Activated CD4-positive, alpha-beta T cell treated with anti-CD3 and anti-CD28 coated beads, Interleukin-10, Interleukin-2, amounts not matched to agents 100 ng/mL and 50 ng/mL, durations not matched to agents 16 hours and 8 hours (primary cell): Measurements from ENCODE around the gene EXD1.
"Not testable (repeated sequence)": the region's sequence is repeated elsewhere in the genome, so short reads cannot be mapped to it uniquely, and the experiment has no call there.

Source experiments
- DNase-seq: peaks from one replicate; pipeline ENCODE4 v3.0.0-alpha.2; 2020

EXD1 gene, protein sequence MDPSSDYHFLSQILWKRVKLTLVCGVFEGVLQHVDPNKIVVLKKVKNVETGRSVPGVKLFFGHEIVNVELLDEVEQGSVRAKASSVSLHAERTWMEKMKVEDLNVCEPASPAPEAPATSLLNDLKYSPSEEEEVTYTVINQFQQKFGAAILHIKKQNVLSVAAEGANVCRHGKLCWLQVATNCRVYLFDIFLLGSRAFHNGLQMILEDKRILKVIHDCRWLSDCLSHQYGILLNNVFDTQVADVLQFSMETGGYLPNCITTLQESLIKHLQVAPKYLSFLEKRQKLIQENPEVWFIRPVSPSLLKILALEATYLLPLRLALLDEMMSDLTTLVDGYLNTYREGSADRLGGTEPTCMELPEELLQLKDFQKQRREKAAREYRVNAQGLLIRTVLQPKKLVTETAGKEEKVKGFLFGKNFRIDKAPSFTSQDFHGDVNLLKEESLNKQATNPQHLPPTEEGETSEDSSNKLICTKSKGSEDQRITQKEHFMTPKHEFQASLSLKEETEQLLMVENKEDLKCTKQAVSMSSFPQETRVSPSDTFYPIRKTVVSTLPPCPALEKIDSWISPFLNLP

DNA sequence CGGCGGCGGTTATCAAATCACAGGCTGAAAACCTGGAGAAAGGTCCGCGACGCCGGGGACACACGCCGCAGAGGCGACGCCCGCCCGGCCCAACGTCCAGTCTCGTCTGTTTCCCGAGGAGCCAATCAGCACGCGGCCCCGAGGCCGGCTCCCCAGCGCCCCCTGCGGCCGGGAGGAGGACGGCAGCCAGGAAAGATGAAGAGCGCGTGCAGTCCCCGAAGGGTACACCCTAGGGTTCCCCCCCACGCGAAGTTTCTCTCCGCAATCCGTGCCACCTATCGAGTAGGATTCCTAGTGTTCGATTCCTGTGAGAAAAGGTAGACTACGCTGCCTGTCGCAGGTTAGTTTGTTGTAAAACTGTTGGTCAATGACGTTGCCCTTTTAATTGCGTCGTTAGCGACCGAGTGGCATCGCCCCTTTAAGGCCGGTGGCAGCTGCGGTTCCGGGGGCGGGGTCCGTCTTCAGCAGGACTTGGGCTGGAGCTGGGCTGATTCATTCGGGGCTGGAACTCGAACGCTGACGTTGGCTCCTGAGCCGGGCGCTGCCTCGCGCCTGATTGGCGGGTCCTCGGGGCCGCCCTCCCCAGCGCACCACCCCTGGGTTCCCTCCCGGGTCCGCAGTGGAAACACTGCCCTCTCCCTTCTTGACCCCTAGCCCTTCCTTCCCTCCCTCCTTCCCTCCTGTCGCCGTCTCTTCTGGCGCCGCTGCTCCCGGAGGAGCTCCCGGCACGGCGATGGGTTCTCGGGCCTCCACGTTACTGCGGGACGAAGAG is at the start of gene EXD1, which contains the start of gene CHP1:
EXD1 (minus strand) TSS at position 108 of the 772 bp plus-strand sequence. CDS start 4,182 bp downstream, outside the sequence.
CHP1 (plus strand) TSS at position 619 of the 772 bp plus-strand sequence; CDS start at position 734, 115 bp downstream.
- peak; percentile 98 for DNase-seq

- DNase-seq: no peak
These were observed 49.2 kb upstream of the EXD1 start for GRCh38 chr15:41279535-41280283.

DNA sequence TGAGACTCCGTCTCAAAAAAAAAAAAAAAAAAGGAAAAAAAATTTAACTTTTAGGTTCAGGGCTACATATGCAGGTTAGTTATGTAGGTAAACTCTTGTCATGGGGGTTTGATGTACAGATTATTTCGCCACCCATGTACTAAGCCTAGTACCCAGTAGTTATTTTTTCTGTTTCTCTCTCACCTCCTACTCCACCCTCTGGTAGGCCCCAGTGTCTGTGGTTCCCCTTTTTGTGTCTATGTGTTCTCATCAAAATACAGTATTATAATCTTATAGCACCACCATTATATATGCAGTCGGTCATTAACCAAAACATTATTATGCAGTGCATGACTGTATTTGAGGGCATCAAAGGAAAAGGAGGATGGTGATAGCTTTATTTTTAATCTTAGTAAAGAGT is 47.8 kb upstream of the EXD1 start:
- DNase-seq: no peak

DNA sequence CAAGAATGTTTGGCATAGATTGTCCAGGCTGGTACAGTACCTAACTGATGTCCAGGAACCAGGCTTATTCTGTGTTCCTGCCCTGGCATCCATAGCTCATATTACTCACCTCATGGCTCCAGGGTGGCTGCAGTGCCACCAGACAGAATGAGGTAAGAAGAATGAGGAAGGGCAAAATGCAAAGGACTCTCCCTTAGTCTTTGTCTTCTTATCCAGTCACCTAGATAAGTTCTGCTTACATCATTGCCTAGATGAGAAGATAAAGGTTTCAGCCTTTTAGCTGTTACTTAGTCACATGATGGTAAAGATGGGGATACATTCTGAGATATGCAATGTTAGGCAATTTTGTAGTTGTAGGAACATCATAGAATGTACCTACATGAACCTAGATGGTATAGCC is 46.3 kb upstream of the EXD1 start:
- DNase-seq: peak; percentile 9

- no peak for DNase-seq
These were observed 39.3 kb upstream of the EXD1 start for GRCh38 chr15:41269887-41270286.

DNA sequence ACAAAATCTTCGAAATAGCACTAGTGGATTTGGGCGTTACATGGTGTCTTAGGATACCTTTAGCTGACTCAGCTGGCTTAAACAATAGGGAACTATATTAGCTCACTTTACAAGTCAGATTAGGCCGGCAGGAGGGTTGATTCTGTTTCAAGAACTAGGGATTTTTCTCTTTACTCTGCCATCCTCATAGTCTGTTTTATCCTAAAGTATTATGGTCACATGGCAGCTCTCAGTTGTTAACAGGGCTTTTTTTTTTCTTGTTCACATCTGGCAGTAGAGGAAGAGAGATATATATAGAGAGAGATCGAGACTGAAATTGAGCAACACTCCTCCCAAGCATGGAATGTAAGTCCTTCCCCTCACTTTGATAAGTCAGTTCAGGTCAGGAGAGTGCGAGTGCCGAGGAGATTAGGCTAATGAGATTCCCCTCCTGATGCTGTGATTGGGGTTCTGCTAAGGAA is 33.4 kb upstream of the EXD1 start:
- DNase-seq: no peak

- DNase-seq: no peak
These were observed 32.0 kb upstream of the EXD1 start for GRCh38 chr15:41262571-41262970.

- not testable (repeated sequence) for DNase-seq
These were observed 30.4 kb upstream of the EXD1 start for GRCh38 chr15:41260924-41261323.

DNA sequence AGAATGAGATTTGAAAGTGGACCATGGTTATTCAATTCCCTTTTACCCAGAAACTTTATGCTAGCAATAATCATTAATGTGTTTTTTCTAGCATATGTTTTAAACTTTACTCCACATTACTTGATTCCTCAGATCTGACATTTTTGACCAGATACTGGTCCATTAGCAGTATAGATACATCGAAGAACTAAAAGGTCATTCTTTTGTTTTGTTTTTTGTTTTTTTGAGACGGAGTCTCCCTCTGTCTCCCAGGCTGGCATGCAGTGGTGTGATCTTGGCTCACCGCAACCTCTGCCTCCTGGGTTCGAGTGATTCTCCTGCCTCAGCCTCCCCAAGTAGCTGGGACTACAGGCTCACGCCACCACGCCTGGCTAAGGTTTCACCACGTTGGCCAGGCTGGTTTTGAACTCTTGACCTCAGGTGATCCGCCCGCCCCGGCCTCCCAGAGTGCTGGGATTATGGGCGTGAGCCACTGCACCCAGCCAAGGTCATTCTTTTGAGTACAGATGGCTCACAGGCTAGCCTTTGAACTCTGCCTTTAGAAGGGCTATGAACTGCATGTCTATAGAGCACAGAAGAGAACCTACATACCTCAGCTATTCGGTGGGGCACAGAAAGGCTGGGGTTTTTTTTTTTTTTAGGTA is 29.1 kb upstream of the EXD1 start:
- no peak for DNase-seq

- DNase-seq: no peak
These were observed 28.4 kb upstream of the EXD1 start for GRCh38 chr15:41258750-41259471.

DNA sequence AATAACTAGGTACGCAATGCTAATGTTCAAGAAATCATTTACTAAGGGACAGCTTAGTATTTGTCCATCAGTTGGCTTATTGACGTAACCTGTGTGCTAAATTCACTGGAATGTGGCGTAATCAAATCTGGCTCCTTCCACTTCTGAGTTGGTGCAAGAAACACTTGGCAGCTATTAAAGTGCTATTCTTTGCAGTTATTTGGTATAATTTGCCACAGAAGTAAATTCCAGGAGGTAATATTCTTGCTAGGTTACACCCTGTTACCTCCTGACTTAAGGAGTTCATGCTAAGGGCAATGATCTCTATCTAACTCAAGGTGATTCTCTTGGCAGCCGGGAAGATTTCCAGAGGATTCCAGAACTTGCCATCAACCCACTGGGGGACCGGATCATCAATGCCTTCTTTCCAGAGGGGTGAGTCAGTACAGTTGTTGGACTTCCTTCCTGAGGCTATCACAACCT is 26.1 kb upstream of the EXD1 start:
- DNase-seq: no peak

GRCh38 chr15:41256103-41256502 is 25.5 kb upstream of the EXD1 start:
- DNase-seq: no peak

GRCh38 chr15:41254560-41254959 is 24.0 kb upstream of the EXD1 start:
- no peak for DNase-seq

DNA sequence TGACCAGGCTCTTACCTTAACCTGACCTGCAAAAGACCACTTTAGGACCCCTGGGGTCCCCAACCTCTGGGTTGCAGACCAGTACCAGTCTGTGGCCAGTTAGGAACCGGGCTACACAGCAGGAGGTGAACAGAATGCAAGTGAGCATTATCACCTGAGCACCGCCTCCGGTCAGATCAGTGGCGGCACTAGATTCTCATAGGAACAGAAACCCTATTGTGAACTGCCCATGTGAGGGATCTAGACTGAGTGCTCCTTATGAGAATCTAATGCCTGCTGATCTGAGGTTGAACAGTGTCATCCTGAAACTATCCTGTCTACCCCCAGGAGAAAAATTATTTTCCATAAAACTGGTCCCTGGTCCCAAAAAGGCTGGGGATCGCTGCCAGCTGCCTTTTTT is 20.9 kb upstream of the EXD1 start:
- no peak for DNase-seq

- not testable (repeated sequence) for DNase-seq
These were observed 20.2 kb upstream of the EXD1 start for GRCh38 chr15:41250745-41251144.

DNA sequence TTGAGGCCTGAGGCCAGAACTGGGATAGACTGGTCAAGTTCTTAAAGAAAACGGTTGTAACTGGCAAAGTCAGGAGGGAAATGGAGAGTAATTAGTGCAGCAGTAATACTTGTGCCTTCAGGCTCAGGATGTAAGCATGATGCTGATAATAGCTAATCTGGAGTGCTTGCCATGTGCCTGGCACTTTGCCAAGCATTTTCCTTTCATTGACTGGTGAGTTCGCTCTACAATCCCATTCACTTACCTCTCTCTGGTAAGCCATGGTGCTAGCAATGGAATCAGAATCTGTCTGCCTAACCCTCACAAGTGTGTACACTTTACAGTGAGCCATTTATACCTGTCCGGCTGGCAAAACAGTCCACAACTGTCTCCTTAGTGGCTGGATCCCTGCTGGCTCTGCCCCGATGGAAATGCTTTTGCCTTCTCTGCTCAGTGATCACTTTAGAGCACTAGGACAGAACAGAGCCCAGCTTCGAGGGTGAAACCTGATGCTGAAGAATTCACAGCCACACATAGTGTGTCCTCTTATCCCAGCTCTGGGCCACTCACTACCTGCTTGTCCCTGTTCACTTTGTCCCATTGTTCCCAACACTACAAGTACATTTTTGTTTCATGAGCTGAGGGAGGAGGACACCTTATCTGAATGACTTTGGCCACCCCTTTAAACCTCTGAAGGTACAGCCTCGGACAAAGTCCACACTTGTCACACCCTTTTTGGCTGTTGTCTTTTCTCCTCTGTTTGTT is 10.8 kb upstream of the EXD1 start:
- no peak for DNase-seq

DNA sequence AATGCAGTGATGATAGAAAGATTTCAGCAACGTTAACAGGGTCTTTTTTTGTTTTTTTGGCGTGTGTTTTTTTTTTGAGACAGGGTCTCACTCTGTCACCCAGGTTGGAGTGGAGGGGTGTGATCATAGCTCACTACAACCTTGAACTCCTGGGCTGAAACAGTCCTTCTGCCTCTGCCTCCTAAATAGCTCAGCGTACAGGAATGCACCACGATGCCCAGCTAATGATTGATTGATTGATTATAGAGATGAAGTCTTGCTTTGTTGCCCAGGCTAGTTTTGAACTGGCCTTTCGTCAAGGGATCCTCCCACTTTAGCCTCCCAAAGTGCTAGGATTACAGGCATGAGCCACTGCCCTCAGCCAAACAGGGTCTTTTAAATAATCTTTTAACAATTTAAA is 7.5 kb upstream of the EXD1 start:
- DNase-seq: no peak

DNA sequence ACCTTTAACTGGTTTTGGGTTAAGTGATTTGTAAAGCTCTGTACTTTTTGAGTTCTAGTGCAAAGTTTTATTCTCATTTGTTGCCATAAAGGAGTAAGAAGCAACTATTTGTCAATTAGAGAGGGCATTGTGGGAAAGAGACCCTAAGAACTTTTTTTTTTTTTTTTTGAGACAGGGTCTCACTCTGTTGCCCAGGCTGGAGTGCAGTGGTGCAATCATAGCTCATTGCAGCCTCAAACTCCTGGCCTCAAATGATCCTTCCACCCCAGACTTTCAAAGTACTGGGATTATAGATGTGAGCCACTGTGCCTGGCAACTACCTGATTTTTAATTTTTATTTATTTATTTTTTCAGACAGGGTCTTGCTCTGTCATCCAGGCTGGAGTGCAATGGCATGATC is 5.4 kb upstream of the EXD1 start:
- DNase-seq: no peak

- not testable (repeated sequence) for DNase-seq
These were observed 4.7 kb upstream of the EXD1 start for GRCh38 chr15:41235228-41235627.

- no peak for DNase-seq
These were observed 2.8 kb upstream of the EXD1 start for GRCh38 chr15:41233367-41233771.
